Type B pancreatic cell (in vitro differentiated cells): ENCODE measurements around the gene KIF21A. TPM values are rescaled to one million over a fixed set of nuclear protein-coding genes. Genes with fewer than 3 reads are reported as not detected.

ENCODE experiments used
- DNase-seq: peaks from one replicate; pipeline ENCODE4 v3.0.0; 2021; ENCODE audit warnings: mixed read lengths; ENCODE audit not compliant: unreplicated experiment; ENCODE audit errors: extremely low spot score
- H3K27ac Mint-ChIP-seq: 2 replicates; pipeline ENCODE4 v1.8.0; 2021; ENCODE audit warnings: mild to moderate bottlenecking, mixed read lengths
- H3K27me3 Mint-ChIP-seq: 2 replicates; pipeline ENCODE4 v1.8.0; 2021; ENCODE audit warnings: mixed read lengths
- H3K36me3 Mint-ChIP-seq: 2 replicates; pipeline ENCODE4 v1.8.0; 2021; ENCODE audit warnings: mixed read lengths
- H3K4me1 Mint-ChIP-seq: one replicate; pipeline ENCODE4 v1.8.0; 2021; ENCODE audit warnings: mixed read lengths; ENCODE audit not compliant: unreplicated experiment
- H3K4me3 Mint-ChIP-seq: 2 replicates; pipeline ENCODE4 v1.8.0; 2021; ENCODE audit warnings: mild to moderate bottlenecking, mixed read lengths
- H3K9me3 Mint-ChIP-seq: 2 replicates; pipeline ENCODE4 v1.8.0; 2021; ENCODE audit warnings: mixed read lengths
- CTCF ChIP-seq: fragments of 200-600 bp; sonication (generic); conservative IDR thresholded peaks from 2 replicates; pipeline ENCODE4 v1.5.0; 2021; ENCODE audit warnings: antibody characterized with exemption, mild to moderate bottlenecking
- total RNA-seq: library from RNA; stranded (reverse); gene quantifications from 2 replicates; pipeline ENCODE4 v1.2.1, GENCODE V29; 2021; ENCODE audit warnings: low replicate concordance

Gene KIF21A
- total RNA-seq, 1 donor from 2014 or later: 25.7 TPM

DNA sequence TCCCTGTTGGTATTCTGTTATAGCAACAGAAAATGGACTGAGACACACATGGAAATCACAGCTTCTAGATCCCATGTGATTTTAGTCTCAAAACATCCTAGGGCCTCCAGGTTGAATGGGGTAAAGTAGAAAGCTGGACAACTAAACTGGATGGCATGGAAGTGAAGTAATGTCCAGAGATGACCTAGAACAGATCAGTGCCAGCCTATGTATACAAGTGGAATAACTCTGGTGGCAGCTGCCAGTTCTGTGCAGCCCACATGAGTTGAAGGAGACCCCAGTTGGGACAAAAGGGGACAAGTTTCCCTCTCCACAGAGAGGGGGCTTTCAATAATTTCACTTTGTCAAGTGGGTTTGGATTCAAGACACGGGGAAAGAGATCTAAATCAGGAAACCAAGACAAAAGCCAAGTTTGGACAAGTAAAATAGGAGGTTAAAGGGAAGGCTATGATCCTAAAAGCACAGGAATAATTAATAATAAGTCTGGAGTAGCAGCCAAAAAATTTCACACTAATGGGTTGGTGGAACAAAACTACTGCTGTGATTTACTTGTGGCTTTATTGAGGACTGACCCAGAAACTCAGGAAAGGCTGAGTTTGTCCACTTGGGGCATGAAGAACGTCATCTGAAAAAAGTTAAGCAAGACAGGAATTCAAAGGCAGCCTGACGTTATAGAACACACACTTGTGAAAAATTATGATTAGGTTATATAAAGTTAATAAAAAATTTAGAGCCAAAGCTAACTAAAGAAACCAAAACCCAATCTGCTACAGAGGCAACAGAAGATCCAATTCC is 11.7 kb downstream of the KIF21A start:
- no peak for DNase-seq
- Mint-ChIP-seq H3K27ac (no peak overlapping the region), H3K4me1 (peaks cover 5% of the 10 kb centered on the region), H3K4me3 (no peak overlapping the region), H3K27me3 (no peaks in the 10 kb centered on the region), H3K36me3 (peaks cover 4% of the 10 kb centered on the region), H3K9me3 (no peaks in the 10 kb centered on the region)
- TF ChIP-seq CTCF: no peak

DNA sequence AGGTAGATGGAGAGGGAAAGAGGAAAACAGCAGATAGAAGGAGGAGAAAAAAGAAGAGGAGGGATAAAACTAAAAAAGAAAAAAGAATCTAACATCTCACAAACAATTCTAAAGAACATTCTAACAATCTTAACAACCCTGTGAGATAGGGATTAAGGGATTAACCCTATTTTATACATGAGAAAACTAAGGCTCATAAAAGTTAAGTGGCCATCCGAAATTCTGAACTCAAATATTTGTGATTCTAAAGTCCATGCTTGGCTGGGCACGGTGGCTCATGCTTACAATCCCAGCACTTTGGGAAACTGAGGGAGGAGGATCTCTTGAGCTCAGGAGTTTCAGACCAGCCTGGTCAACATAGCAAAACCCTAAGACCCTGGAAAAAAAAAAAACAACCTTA is 13.1 kb downstream of the KIF21A start:
- Mint-ChIP-seq H3K36me3 (peaks cover 4% of the 10 kb centered on the region), H3K4me1 (peaks cover 5% of the 10 kb centered on the region), H3K27ac (no peak overlapping the region), H3K27me3 (no peaks in the 10 kb centered on the region), H3K4me3 (no peak overlapping the region), H3K9me3 (no peaks in the 10 kb centered on the region)
- TF ChIP-seq CTCF: no peak
- DNase-seq: no peak

DNA sequence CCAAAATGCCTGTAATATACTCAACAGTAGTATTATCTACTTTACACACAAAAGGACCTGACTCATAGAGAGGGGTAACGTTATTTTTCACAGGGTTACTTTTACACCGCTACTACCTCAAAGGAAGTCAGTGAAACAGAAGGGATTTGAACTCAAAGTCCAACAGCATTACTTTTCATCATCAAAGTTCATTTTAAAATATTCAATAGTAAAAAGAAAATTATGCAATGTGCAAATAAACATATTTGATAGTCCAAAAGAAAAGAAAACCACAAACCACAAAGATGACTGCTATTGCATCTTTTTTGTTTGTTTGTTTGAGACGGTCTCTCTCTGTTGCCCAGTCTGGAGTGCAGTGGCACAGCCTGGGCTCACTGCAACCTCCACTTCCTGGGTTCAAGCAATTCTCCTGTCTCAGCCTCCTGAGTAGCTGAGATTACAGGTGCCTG is 15.5 kb downstream of the KIF21A start:
- peaks cover 5% of the 10 kb centered on the region for H3K4me1 Mint-ChIP-seq
- H3K27me3 Mint-ChIP-seq: no peaks in the 10 kb centered on the region
- TF ChIP-seq CTCF: no peak
- H3K9me3 Mint-ChIP-seq: no peaks in the 10 kb centered on the region
- no peak overlapping the region for H3K27ac Mint-ChIP-seq
- H3K4me3 Mint-ChIP-seq: no peak overlapping the region
- DNase-seq: no peak
- H3K36me3 Mint-ChIP-seq: peaks cover 4% of the 10 kb centered on the region

- no peak for DNase-seq
- Mint-ChIP-seq H3K27me3 (no peaks in the 10 kb centered on the region), H3K27ac (no peak overlapping the region)
Measured at GRCh38 chr12:39426636-39427240, 16.2 kb downstream of the KIF21A start.

DNA sequence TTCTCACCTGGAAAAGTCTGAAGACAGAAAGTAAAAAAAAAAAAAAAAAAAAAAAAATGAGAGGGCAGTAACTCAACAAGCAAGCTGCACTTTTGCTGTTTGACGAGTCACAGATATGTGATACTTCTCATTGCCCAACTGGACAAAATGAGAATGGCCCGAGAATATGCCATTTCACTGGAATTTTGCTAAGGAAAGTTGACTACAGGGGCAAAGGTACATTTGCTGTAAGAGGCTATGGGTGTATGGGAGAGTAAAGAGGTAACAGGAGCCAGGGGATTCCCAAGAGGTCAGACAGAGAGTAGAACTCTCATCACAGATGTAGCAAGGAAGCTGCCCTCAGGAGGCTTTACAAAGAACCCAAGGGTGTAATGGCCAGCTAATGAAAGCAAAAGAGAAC is 22.9 kb downstream of the KIF21A start:
- Mint-ChIP-seq H3K9me3 (peaks cover 6% of the 10 kb centered on the region), H3K27ac (no peak overlapping the region), H3K4me3 (no peak overlapping the region), H3K27me3 (no peaks in the 10 kb centered on the region), H3K4me1 (peaks cover 5% of the 10 kb centered on the region), H3K36me3 (peaks cover 4% of the 10 kb centered on the region)
- DNase-seq: no peak
- no peak for TF ChIP-seq CTCF

More at GRCh38 chr12:39426636-39427240, 16.2 kb downstream of the KIF21A start:
- Mint-ChIP-seq H3K9me3 (no peaks in the 10 kb centered on the region), H3K4me3 (no peak overlapping the region), H3K36me3 (peaks cover 4% of the 10 kb centered on the region), H3K4me1 (peaks cover 5% of the 10 kb centered on the region)
- TF ChIP-seq CTCF: no peak
